ENCODE measurements around the gene DGKD.

Gene DGKD

DNA sequence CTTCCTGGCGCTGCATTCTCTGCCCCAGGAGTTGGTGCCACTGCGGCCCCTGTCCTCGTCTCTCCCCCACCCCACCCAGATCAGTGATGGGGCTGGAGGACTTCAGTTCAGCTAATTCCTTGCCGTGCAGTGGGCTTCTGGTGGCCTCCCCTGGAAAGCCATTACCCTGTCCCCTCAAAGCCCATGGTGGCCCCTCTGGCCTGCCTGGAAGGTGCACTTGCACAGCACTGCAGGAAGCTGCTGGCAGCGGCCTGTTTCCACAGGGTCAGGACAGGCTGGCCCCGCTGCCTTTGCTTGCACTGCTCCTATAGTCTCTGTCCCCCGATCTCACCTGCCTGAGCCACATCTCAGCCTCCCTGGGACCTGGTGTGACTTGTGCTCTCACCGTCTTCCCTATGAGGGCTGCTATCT, 107.2 kb downstream of the DGKD start:
- no peak for DNase-seq (ENCODE audit: low spot score)

DNA sequence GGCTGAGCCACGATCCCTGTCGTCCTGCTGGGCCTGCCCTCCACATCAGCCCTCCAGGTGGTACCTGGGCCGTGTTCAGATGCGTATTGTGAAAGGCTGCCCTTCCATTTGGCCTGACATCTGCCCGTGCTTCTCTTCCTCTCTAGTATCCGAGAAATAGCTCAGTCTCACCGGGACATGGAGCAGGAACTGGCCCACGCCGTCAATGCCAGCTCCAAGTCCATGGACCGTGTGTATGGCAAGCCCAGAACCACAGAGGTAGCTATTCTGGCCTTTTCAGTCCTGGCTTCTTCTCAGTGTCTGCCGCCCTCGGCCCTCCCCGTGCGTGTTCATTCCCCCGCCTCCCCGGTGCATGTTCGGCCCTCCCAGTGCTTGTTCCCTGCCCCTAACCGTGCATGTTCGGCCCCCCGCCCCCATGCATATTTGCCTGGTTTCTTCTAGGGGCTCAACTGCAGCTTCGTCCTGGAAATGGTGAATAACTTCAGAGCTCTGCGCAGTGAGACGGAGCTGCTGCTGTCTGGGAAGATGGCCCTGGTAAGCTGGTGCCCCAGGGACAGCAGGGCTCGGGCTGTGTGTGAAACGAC, 108.0 kb downstream of the DGKD start:
- no peak for DNase-seq (ENCODE audit: low spot score)

DNA sequence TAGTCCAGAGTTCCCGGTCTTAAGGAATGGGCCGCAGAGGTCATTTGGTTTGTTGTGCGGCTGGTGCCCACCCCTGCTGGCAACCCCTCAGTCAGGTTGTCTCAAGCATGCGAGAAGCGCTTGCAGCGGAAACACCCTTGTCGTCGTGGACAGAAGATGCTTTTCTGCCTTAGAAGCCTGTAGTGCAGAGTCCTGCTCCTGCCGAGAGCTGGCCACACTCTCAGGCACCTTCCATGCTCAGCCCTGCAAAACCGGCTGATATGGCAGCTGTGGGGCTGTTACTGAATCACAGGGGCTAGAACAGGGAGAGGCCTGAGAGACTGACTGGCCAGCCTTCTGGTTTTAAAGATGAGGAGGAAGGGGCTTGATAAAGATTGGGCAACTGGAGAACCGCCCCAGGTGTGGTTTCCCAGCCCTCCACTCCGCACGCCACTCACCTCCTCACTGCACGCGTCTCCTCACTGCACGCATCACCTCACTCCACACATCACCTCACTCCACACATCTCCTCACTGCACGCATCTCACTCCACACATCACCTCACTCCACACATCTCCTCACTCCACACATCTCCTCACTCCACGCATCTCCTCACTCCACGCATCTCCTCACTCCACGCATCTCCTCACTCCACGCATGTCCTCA, 108.7 kb downstream of the DGKD start:
- no peak for DNase-seq (ENCODE audit: low spot score)

GRCh38 chr2:233463586-233463985, 109.3 kb downstream of the DGKD start:
- DNase-seq (ENCODE audit: low spot score): no peak

GRCh38 chr2:233464056-233464455, 109.8 kb downstream of the DGKD start:
- no peak for DNase-seq (ENCODE audit: low spot score)

DNA sequence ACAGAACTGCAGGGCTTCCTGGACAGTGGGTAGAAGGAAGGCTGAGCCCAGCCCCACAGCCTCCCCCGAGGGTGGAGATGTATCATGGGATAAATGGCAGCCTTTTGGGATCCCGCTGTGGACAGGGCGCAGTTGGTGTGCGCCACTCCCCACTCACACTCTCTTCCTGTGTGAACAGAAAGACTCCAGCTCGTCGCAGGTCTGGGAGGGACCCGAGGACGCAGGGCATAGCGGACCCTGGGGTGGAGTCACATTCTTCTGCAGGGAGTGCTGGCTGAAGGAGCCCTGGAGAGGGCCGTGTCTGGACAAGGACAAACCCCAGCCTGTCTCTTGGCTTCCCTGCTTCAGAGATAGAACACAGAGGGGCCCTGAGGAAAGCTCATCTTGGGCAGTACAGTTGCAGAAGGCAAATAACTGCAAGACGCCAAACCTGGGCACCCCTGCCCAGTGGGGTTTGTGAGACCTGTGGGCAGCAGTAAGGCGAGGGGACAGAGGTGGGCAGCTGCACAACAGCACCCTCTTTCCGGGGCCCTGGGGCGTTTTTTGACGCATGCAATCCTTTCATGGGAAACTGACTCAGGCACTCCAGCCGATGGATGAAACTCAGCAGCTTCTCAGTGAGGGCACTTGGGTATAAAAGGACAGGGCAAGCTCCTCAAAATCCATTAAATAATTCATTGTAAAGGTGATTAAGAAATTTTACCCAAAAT, 110.4 kb downstream of the DGKD start:
- DNase-seq (ENCODE audit: low spot score): no peak

GRCh38 chr2:233466991-233467603, 112.8 kb downstream of the DGKD start:
- DNase-seq (ENCODE audit: low spot score): no peak

- no peak for DNase-seq (ENCODE audit: low spot score)
These were observed 113.9 kb downstream of the DGKD start for GRCh38 chr2:233468047-233468740.

DNA sequence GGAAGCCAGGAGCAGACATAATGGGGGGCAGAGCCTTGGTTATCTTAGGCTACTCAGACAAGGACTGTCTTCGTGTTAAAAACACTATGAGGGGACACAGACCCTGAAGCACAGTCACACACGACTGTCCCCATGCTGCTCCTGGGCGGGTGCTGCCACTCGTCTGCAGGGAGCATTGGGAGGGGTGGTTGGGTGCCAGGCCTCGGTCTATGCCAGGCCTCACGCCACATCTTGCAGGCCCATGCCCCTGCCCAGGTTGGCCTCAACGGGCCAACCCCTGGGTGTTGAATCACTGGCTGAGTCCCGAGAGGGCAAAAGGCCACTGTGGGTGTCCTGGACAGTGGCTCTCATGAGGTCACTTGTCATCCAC, 114.4 kb downstream of the DGKD start:
- DNase-seq (ENCODE audit: low spot score): no peak

GRCh38 chr2:233469261-233470010, 115.1 kb downstream of the DGKD start:
- no peak for DNase-seq (ENCODE audit: low spot score)

GRCh38 chr2:233470011-233470687, 115.9 kb downstream of the DGKD start:
- DNase-seq (ENCODE audit: low spot score): no peak

DNA sequence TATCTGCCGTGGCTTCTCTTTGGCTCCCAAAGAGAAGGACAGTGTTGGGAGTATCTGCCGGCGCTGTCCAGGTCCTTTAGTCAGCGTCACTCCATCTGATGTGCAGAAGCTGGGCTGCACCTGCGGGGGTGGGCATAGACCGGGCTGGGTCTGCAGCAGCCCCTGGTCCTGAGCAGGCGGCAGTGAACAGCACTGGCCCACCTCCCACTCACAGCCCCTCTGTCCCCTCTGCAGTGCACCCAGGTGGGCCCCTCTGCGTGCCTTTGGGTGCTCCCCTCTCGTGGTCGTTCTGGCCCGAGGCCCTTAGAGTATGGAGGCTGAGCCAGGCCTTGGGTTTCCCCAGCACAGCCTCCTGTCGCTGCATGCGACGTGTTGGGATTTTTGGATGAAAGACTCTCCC, 116.5 kb downstream of the DGKD start:
- DNase-seq (ENCODE audit: low spot score): no peak

DNA sequence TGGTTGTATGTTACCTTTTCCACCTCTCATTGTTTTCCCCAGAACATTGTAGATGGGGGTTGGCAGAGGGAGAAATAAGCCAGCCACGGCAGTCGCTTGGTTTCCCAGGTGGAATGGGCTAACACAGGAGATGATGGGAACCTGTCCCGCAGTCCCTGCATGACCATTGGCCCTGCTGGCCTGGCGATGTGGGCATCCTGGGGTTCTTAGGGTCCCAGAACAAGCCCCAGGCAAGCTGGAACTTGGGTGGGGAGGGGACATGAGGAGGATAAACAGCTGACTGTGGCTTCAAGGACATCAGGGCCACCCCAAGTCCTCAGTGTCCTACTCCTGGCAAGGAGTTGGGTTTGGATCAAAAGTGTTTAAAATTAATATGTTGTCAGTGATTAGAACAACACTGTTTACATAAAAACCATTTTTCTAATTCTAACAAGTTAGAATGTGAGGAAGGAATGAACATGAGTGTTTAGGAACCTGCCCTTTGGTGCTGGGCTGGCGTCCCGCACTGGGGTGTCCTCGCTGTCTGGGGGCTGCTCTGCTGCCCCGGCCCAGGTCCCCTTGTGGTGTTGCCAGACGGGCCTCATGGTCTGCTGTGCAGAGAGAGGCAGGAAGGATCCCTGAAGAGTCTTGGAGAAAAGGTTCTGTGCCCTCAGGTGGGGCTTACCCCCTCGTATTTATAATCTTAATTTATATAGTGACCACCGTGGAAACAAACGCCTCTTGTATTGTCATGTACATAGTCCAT, 117.2 kb downstream of the DGKD start:
- DNase-seq (ENCODE audit: low spot score): peak; percentile 25

- DNase-seq (ENCODE audit: low spot score): peak; percentile 39
These were observed 119.1 kb downstream of the DGKD start for GRCh38 chr2:233473386-233473791.

GRCh38 chr2:233473878-233474277, 119.6 kb downstream of the DGKD start:
- peak; percentile 42 for DNase-seq (ENCODE audit: low spot score)

DNA sequence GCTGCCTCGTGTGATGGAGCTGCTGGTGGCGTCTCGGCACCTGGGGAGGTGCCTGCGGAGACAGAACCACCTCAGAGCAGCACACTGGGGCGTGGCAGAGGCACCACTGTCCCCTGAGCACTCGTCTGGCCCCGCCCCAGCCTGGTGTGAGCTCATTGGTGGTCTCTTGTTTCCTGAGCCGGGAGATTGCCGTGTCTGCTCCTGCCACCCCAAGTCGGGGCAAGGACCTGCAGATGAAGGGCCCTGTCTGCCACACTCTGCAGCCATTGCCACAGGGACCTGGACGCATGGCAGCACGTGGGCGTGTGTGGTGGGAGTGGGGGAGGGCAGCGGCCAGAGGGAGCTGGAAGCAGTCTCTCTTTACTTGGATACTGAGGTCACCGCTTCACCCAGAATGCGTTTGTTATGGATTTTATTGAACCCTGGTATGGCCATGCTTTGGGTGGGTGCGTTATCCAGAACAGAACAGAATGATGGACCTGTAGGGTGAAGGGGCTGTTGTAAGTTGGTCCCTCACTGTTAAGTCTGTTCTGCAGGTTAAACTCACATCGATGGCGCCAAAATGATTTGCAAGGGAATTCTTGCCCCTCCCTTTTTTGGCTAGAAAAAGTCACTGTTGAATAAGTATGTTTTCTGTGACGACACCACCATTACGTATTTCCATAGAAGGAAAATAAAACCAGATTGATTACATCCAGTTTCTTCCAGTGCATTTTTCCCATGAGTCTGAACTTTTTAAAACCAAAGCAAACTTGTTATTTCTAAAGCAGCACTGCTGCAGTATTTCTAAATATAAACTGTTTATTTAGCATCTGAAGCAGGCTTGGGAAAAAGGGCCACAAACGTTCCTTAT, 120.2 kb downstream of the DGKD start:
- DNase-seq (ENCODE audit: low spot score): no peak

DNA sequence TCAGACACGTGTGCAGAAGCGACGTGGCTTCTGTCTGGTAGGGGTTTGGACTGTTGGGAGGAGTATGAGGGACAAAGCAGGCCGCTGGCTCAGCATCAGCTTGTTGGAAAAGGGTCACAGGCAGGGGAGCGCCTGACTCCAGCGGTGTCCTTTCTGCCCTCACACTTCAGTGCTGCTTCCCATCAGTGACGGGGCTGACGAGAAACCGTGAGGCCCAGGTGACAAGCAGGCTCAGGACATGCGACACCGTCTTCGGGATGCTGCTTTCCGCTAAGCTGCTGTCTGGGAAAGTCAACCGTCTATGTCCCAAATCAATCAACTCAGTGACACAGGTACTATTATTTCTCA, 121.7 kb downstream of the DGKD start:
- DNase-seq (ENCODE audit: low spot score): no peak

- DNase-seq (ENCODE audit: low spot score): no peak
These were observed 122.6 kb downstream of the DGKD start for GRCh38 chr2:233476651-233477547.

Measured in ecto neural progenitor cell (in vitro differentiated cells).